ENCODE results near the gene TLL2. TPM values are rescaled to one million over a fixed set of nuclear protein-coding genes. Genes with fewer than 3 reads are reported as not detected.
A peak's percentile ranks its signal among the peaks of the same experiment; 100 is the strongest.
"Not testable (repeated sequence)": the region's sequence is repeated elsewhere in the genome, so short reads cannot be mapped to it uniquely, and the experiment has no call there.

TLL2 gene
- total RNA-seq, 2 experiments from 2014 or later: 0.09 to 0.18 TPM

DNA sequence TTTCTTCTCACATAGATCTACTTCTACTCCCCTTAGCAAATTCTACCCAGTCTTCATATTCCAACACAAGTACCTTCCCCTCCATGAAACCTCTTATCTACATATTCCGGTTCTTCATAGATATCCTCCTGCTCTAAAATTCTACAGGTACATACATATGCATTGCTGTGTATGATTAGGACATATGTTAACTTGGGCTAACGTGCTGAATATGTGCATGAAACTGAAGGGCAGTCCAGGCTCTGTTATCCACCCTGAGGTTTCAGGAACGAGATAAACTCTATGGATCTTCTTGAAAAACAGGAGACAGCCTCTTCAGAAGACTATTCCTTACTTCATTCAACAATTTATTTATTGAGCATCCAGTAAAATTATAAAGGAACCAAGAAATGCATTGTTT, 41.6 kb upstream of the TLL2 start:
- POLR2A ChIA-PET: no interaction called here
- CTCF ChIA-PET: interaction anchor here (2.8 kb wide), 1 partner anchor 11 kb away, joined by 7 read pairs; no protein-coding TSS in a partner anchor
- H3K27me3 Mint-ChIP-seq: no peaks in the 10 kb centered on the region
- no peak for ATAC-seq
- H3K36me3 Mint-ChIP-seq (ENCODE audit: low read depth): peaks cover 15% of the 10 kb centered on the region
- no peaks in the 10 kb centered on the region for H3K4me1 Mint-ChIP-seq (ENCODE audit: low read depth)
- no peak overlapping the region for H3K27ac Mint-ChIP-seq
- no peak overlapping the region for H3K4me3 Mint-ChIP-seq
- no peaks in the 10 kb centered on the region for H3K9me3 Mint-ChIP-seq
- intact Hi-C loops (cut with micrococcal nuclease): no loop called here
- DNase-seq: no peak
- TF ChIP-seq, protein P1, sequence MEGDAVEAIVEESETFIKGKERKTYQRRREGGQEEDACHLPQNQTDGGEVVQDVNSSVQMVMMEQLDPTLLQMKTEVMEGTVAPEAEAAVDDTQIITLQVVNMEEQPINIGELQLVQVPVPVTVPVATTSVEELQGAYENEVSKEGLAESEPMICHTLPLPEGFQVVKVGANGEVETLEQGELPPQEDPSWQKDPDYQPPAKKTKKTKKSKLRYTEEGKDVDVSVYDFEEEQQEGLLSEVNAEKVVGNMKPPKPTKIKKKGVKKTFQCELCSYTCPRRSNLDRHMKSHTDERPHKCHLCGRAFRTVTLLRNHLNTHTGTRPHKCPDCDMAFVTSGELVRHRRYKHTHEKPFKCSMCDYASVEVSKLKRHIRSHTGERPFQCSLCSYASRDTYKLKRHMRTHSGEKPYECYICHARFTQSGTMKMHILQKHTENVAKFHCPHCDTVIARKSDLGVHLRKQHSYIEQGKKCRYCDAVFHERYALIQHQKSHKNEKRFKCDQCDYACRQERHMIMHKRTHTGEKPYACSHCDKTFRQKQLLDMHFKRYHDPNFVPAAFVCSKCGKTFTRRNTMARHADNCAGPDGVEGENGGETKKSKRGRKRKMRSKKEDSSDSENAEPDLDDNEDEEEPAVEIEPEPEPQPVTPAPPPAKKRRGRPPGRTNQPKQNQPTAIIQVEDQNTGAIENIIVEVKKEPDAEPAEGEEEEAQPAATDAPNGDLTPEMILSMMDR (IDR thresholded peaks at IDR 0.05): no peak

DNA sequence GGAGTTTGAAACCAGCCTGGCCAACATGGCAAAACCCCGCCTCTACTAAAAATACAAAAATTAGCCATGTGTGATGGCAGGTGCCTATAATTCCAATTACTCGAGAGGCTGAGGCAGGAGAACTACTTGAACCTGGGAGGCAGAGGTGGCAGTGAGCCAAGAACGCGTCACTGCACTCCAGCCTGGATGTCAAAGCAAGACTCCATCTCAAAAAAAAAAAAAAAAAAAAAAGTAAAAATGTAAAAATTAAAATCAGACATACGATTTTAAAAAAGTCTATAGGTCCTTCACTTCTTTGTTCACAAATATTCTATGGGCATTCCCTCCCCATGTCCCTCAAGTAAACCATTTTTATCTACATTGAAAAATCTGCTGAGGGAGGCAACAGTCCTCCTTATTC, 34.9 kb upstream of the TLL2 start:
- DNase-seq (no peak), ATAC-seq (no peak)
- CTCF ChIA-PET: no interaction called here
- no peaks in the 10 kb centered on the region for H3K4me1 Mint-ChIP-seq (ENCODE audit: low read depth)
- no peaks in the 10 kb centered on the region for H3K27me3 Mint-ChIP-seq
- H3K27ac Mint-ChIP-seq: peak overlapping the region; percentile 10
- TF ChIP-seq, protein P1 (IDR thresholded peaks at IDR 0.05): no peak
- no peak overlapping the region for H3K4me3 Mint-ChIP-seq
- POLR2A ChIA-PET: no interaction called here
- H3K9me3 Mint-ChIP-seq: no peaks in the 10 kb centered on the region
- peaks cover 39% of the 10 kb centered on the region for H3K36me3 Mint-ChIP-seq (ENCODE audit: low read depth)
- intact Hi-C loops (cut with micrococcal nuclease): no loop called here

DNA sequence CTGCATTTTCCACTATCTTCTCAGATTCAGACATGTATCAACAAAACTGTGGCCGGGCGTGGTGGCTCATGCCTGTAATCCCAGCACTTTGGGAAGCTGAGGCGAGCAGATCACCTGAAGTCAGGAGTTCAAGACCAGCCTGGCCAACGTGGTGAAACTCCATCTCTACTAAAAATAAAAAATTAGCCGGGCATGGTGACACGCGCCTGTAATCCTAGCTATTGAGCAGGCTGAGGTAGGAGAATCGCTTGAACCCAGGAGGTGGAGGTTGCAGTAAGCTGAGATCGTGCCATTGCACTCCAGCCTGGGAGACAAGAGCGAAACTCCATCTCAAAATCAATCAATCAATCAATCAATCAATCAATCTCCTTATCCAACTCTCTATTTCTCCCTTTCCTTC, 31.8 kb upstream of the TLL2 start:
- CTCF ChIA-PET: interaction anchor here (0.8 to 1.8 kb wide), 3 partner anchors 9 to 31 kb away, joined by 3 to 7 read pairs (median 4); no protein-coding TSS in a partner anchor
- not testable (repeated sequence) for H3K4me1 Mint-ChIP-seq (ENCODE audit: low read depth)
- H3K36me3 Mint-ChIP-seq (ENCODE audit: low read depth): peaks cover 49% of the 10 kb centered on the region

DNA sequence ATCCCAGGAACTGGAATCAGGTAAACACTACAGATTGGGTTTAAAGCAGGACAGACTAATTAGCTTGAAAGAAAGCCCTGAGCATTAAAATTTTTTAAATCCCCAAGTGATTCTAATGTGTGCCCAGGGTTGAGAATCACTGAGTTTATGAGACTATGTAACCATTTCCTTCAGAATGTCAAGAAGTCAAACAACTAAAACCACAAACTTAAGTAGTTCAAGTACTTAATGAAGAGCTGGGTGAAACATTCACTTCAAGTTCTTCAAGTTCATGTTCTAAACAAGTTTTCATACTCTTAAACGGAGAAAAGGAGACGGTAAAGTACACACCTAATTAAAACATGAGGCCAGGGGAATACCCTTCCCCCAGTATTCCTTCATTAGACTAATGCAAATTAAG, 28.2 kb upstream of the TLL2 start:
- ATAC-seq: no peak
- Mint-ChIP-seq H3K9me3 (no peaks in the 10 kb centered on the region), H3K27ac (no peak overlapping the region), H3K4me3 (no peak overlapping the region), H3K4me1 (ENCODE audit: low read depth) (no peaks in the 10 kb centered on the region), H3K36me3 (ENCODE audit: low read depth) (peaks cover 55% of the 10 kb centered on the region), H3K27me3 (no peaks in the 10 kb centered on the region)
- ChIA-PET POLR2A (no interaction called here), CTCF (no interaction called here)
- TF ChIP-seq, protein P1 (IDR thresholded peaks at IDR 0.05): no peak
- intact Hi-C loops (cut with micrococcal nuclease): no loop called here
- no peak for DNase-seq

More for the DNA sequence above, 31.8 kb upstream of the TLL2 start:
- H3K4me3 Mint-ChIP-seq; H3K27me3 Mint-ChIP-seq; ATAC-seq; POLR2A ChIA-PET; DNase-seq; H3K9me3 Mint-ChIP-seq; intact Hi-C loops (cut with micrococcal nuclease); H3K27ac Mint-ChIP-seq: not testable (repeated sequence)

DNA sequence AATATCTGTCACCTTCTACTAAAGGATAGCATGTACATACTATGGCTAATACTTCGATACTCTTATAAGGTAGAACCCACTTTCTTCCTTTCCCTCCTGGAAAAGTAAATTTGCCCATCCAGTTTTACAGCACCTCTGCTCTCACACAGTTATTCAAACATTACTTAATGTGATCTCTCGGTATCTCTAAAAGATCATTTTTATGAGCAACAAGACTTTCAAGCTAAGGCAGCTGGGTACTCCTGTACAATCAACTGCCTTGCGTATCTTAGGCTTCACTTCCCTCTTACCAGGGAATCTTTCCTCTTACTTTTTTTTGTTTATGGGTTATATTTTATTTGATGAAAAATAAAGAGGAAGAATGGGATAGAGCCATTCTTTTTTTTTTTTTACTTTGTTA, 26.5 kb upstream of the TLL2 start:
- H3K9me3 Mint-ChIP-seq: no peaks in the 10 kb centered on the region
- TF ChIP-seq, protein P1 (IDR thresholded peaks at IDR 0.05): no peak
- peaks cover 6% of the 10 kb centered on the region for H3K4me1 Mint-ChIP-seq (ENCODE audit: low read depth)
- H3K4me3 Mint-ChIP-seq: no peak overlapping the region
- H3K27me3 Mint-ChIP-seq: no peaks in the 10 kb centered on the region
- ChIA-PET POLR2A (no interaction called here), CTCF (no interaction called here)
- no peak overlapping the region for H3K27ac Mint-ChIP-seq
- DNase-seq (no peak), ATAC-seq (no peak)
- intact Hi-C loops (cut with micrococcal nuclease): no loop called here
- peaks cover 45% of the 10 kb centered on the region for H3K36me3 Mint-ChIP-seq (ENCODE audit: low read depth)

DNA sequence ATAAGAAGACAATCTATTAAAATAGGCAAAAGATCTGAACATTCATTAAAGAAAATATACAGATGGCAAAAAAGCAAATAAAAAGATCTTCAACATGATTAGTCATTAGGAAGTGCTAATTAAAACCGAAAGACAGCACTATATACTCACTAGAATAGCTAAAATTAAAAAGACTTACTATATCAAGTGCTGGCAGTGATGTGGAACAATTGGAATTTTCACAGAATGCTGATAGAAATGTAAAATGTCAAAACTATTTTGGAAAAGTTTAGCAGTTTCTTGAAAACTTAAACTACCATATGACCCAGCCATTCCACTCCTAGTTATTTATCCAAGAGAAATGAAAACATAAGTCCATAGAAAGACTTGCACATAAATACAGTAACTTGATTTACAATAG, 25.0 kb upstream of the TLL2 start:
- H3K4me3 Mint-ChIP-seq: no peak overlapping the region
- POLR2A ChIA-PET: no interaction called here

More for the DNA sequence above, 25.0 kb upstream of the TLL2 start:
- ATAC-seq: no peak
- peaks cover 42% of the 10 kb centered on the region for H3K36me3 Mint-ChIP-seq (ENCODE audit: low read depth)
- DNase-seq: no peak
- H3K4me1 Mint-ChIP-seq (ENCODE audit: low read depth): peaks cover 8% of the 10 kb centered on the region
- no peak overlapping the region for H3K27ac Mint-ChIP-seq
- no peaks in the 10 kb centered on the region for H3K9me3 Mint-ChIP-seq
- CTCF ChIA-PET: interaction anchor here (1.0 to 1.5 kb wide), 3 partner anchors 25 to 143 kb away, joined by 3 read pairs; partner anchors contain the start of gene TLL2
- intact Hi-C loops (cut with micrococcal nuclease): no loop called here
- TF ChIP-seq, protein P1 (IDR thresholded peaks at IDR 0.05): no peak
- no peaks in the 10 kb centered on the region for H3K27me3 Mint-ChIP-seq

Data from activated CD8-positive, alpha-beta T cell treated with anti-CD3 and anti-CD28 coated beads for 36 hours (primary cell).